Measurements from ENCODE around the gene MICALL1.

Gene MICALL1

DNA sequence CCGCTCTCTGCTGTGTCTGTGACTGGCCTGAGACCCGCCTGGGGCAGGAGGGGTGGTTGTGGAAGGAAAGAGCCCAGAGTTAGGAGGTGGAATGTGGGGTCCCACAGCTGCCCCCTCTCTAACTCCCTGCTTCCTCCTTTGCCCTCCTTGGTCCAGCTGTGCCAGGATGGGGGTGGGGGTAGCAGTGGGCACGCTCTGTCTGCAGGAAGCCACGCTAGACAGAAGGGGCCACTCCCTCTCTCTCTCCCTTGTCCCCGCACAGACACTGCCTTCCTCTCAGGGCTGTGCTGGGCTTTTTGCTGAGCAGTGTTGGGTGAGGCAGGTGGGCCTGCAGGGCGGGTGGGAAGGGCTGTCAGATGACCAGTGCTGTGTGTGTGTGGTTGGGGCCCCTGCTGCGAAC, 80.3 kb downstream of the MICALL1 start:
- Histone ChIP-seq H2AFZ (ENCODE audit: low read length, unreplicated experiment) (no peak overlapping the region), H3K36me3 (ENCODE audit: insufficient read depth, low read length) (no peaks in the 10 kb centered on the region), H3K27ac (ENCODE audit: low read depth, low read length) (no peak overlapping the region), H3K4me3 (ENCODE audit: low read depth, low read length) (no peak overlapping the region), H3K4me1 (ENCODE audit: control insufficient read depth, insufficient read depth, low read length, unreplicated experiment) (no peaks in the 10 kb centered on the region), H3K27me3 (ENCODE audit: insufficient read depth, low read length) (no peaks in the 10 kb centered on the region), H3K79me2 (ENCODE audit: control insufficient read depth, insufficient read depth, low read length, unreplicated experiment) (no peaks in the 10 kb centered on the region)

DNA sequence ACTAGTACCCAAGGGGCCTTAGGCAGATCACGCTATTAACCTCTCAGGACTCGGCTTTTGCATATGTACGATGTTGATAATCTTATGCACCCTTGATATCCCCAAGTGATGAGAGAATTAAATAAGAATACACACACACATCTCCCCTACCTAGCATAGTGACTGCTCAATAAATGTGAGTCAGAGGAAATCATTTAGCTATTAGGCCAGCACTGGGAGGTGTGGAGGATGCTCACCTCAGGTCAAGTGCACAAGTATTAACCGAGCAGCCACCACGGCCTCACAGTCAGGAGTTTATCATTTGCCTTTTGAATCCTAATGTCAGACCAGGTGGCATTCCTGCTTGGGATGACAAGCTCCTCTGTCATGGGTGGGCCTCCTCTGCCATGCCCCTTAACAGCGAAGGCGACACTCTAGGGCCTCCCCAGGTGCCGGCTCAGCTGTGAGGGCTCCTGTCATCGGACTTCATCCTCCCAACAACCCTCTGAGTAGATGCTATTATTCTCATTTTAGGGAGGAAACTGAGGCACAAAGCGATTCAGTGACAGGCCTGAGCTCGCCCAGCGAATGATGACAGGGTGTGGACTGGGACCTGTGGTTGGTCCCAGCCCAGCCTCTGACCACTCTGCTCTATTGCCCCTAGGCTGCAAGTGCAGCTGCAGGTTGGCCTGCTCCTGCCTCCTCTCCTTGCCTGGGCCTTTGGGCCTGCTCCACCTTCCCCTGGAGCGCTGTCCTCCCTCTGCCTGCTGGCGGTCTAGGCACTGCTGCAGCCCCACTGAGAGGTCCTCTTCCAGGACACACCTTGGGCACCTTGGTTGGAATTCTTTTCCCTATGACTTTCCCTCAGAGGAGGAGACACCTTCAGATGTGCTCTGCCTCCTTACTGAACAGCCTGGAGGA, 83.3 kb downstream of the MICALL1 start:
- Histone ChIP-seq H3K4me3 (ENCODE audit: low read depth, low read length) (no peak overlapping the region), H2AFZ (ENCODE audit: low read length, unreplicated experiment) (no peak overlapping the region), H3K79me2 (ENCODE audit: control insufficient read depth, insufficient read depth, low read length, unreplicated experiment) (no peaks in the 10 kb centered on the region), H3K4me1 (ENCODE audit: control insufficient read depth, insufficient read depth, low read length, unreplicated experiment) (no peaks in the 10 kb centered on the region), H3K36me3 (ENCODE audit: insufficient read depth, low read length) (no peaks in the 10 kb centered on the region), H3K27me3 (ENCODE audit: insufficient read depth, low read length) (no peaks in the 10 kb centered on the region), H3K27ac (ENCODE audit: low read depth, low read length) (no peak overlapping the region)

DNA sequence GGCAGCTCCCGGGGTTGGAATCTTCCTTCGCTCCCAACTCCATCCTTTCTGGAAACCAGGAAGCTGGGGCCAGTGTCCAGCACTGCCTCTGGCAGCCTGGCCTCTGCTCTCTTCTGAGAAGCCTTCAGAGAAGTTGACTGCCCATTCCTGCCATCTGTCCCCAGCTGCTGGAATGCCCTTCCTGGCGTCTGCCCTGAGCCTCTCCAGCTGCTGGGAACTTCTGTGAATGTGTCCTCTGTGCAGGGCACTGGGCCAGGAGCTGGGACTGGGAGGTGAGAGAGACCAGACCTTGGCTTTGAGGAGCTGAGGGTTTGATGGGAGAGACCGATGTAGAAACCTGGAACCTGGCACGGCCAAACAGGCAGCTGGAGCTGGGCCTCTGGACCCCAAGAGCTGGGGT, 84.2 kb downstream of the MICALL1 start:
- Histone ChIP-seq H3K27ac (ENCODE audit: low read depth, low read length) (no peak overlapping the region), H3K27me3 (ENCODE audit: insufficient read depth, low read length) (no peaks in the 10 kb centered on the region), H3K4me3 (ENCODE audit: low read depth, low read length) (no peak overlapping the region), H2AFZ (ENCODE audit: low read length, unreplicated experiment) (no peak overlapping the region), H3K79me2 (ENCODE audit: control insufficient read depth, insufficient read depth, low read length, unreplicated experiment) (no peaks in the 10 kb centered on the region), H3K4me1 (ENCODE audit: control insufficient read depth, insufficient read depth, low read length, unreplicated experiment) (no peaks in the 10 kb centered on the region), H3K36me3 (ENCODE audit: insufficient read depth, low read length) (no peaks in the 10 kb centered on the region)

- Histone ChIP-seq H3K27ac (ENCODE audit: low read depth, low read length) (no peak overlapping the region), H2AFZ (ENCODE audit: low read length, unreplicated experiment) (no peak overlapping the region), H3K79me2 (ENCODE audit: control insufficient read depth, insufficient read depth, low read length, unreplicated experiment) (no peaks in the 10 kb centered on the region), H3K4me3 (ENCODE audit: low read depth, low read length) (no peak overlapping the region), H3K27me3 (ENCODE audit: insufficient read depth, low read length) (no peaks in the 10 kb centered on the region), H3K36me3 (ENCODE audit: insufficient read depth, low read length) (no peaks in the 10 kb centered on the region), H3K4me1 (ENCODE audit: control insufficient read depth, insufficient read depth, low read length, unreplicated experiment) (no peaks in the 10 kb centered on the region)
Observed at GRCh38 chr22:37990862-37991261, 84.8 kb downstream of the MICALL1 start.

GRCh38 chr22:37991731-37992442, 85.8 kb downstream of the MICALL1 start:
- no peak overlapping the region for H2AFZ ChIP-seq (ENCODE audit: low read length, unreplicated experiment)
- no peaks in the 10 kb centered on the region for H3K27me3 ChIP-seq (ENCODE audit: insufficient read depth, low read length)
- no peak overlapping the region for H3K27ac ChIP-seq (ENCODE audit: low read depth, low read length)
- no peaks in the 10 kb centered on the region for H3K4me1 ChIP-seq (ENCODE audit: control insufficient read depth, insufficient read depth, low read length, unreplicated experiment)
- no peaks in the 10 kb centered on the region for H3K79me2 ChIP-seq (ENCODE audit: control insufficient read depth, insufficient read depth, low read length, unreplicated experiment)
- H3K4me3 ChIP-seq (ENCODE audit: low read depth, low read length), result no peak overlapping the region
- no peaks in the 10 kb centered on the region for H3K36me3 ChIP-seq (ENCODE audit: insufficient read depth, low read length)

Measured in ACC112 (cell line).